Endothelial cell of umbilical vein (primary cell): Measurements from ENCODE around the gene CNNM4. TPM values are rescaled to one million over a fixed set of nuclear protein-coding genes. Genes with fewer than 3 reads are reported as not detected.

Experiments
- BruUV-seq: library from RNA; stranded (reverse); fragments of 400-500 nt; replicated peaks from 2 replicates; lab custom pipeline; 2021; lab: Mats Ljungman, UMichigan
- CTCF ChIA-PET: fragments of 300-600, 350-600 bp; sonication (Branson Sonifier 250); formaldehyde crosslinking; loops from one replicate; lab custom pipeline; 2021; ENCODE audit warnings: antibody characterized with exemption, inconsistent platforms; lab: Charles Lee
- POLR2A ChIA-PET: fragments of 300-600, 350-600 bp; sonication (Branson Sonifier 250); formaldehyde crosslinking; loops from one replicate; lab custom pipeline; 2021; ENCODE audit warnings: antibody characterized with exemption, inconsistent platforms; lab: Charles Lee
- DNase-seq: peaks from one replicate; pipeline ENCODE4 v3.0.0-alpha.2; 2011; ENCODE audit warnings: low read depth, low spot score
- FAIRE-seq: peaks from 2 replicates; lab custom pipeline; 2011; peaks lifted over from hg19 to GRCh38; lab: Jason Lieb, UNC
- H2AFZ ChIP-seq: 2 replicates; pipeline ENCODE4 v1.6.0; 2012; ENCODE audit warnings: low read depth, low read length, control low read depth, inconsistent platforms
- H3K27ac ChIP-seq: 2 replicates; pipeline ENCODE4 v1.5.1; 2011; ENCODE audit warnings: low read depth, mild to moderate bottlenecking, control low read depth, low read length, moderate library complexity; ENCODE audit not compliant: insufficient read depth
- H3K27me3 ChIP-seq, 2 experiments: 2 replicates each; pipeline versions ENCODE4 v1.6.0 to v1.6.1; 2011; ENCODE audit warnings: low read length in 2 of 2, mixed read lengths in 1 of 2; ENCODE audit not compliant: control insufficient read depth in 2 of 2, insufficient read depth in 2 of 2
- H3K36me3 ChIP-seq, 2 experiments: 2 replicates in 1 of 2; 3 replicates in 1 of 2; pipeline ENCODE4 v1.5.1; 2011; ENCODE audit warnings: low read length in 2 of 2, mild to moderate bottlenecking in 1 of 2, moderate library complexity in 1 of 2; ENCODE audit not compliant: control insufficient read depth in 2 of 2, insufficient read depth in 2 of 2; ENCODE audit errors: extremely low read depth in 1 of 2
- H3K4me1 ChIP-seq: 3 replicates; pipeline ENCODE4 v1.5.1; 2011; ENCODE audit warnings: mild to moderate bottlenecking, low read length; ENCODE audit not compliant: control insufficient read depth, insufficient read depth; ENCODE audit errors: extremely low read depth
- H3K4me2 ChIP-seq: 2 replicates; pipeline ENCODE4 v1.6.1; 2011; ENCODE audit warnings: low read length, control low read depth, mixed read lengths; ENCODE audit not compliant: insufficient read depth
- H3K4me3 ChIP-seq, 3 experiments: fragments of 200-600 bp in 1 of 3; sonication (generic), shearing (Covaris generic) in 1 of 3; replicated peaks in 1 of 3; 2 replicates each; pipeline ENCODE4 v1.5.1; 2011 to 2016; ENCODE audit warnings: control low read depth in 3 of 3, low read length in 3 of 3, mild to moderate bottlenecking in 2 of 3, inconsistent platforms in 1 of 3, low read depth in 1 of 3, moderate library complexity in 1 of 3; ENCODE audit not compliant: insufficient read depth in 1 of 3
- H3K79me2 ChIP-seq: 2 replicates; pipeline ENCODE4 v1.6.0; 2012; ENCODE audit warnings: low read length, inconsistent platforms; ENCODE audit not compliant: control insufficient read depth, insufficient read depth
- H3K9ac ChIP-seq: replicated peaks from 2 replicates; pipeline ENCODE3; 2011; ENCODE audit warnings: low read length, control low read depth; ENCODE audit not compliant: insufficient read depth; ENCODE audit errors: extremely low read depth
- H3K9me1 ChIP-seq: replicated peaks from 3 replicates; pipeline ENCODE4 v1.6.0; 2011; ENCODE audit warnings: mild to moderate bottlenecking, low read length; ENCODE audit not compliant: control insufficient read depth, insufficient read depth; ENCODE audit errors: extremely low read depth
- H3K9me3 ChIP-seq: replicated peaks from 2 replicates; pipeline ENCODE4 v1.5.1; 2012; ENCODE audit warnings: low read length, inconsistent platforms; ENCODE audit not compliant: control insufficient read depth, insufficient read depth
- H4K20me1 ChIP-seq: replicated peaks from 2 replicates; pipeline ENCODE3; 2011; ENCODE audit warnings: mild to moderate bottlenecking, low read length; ENCODE audit not compliant: control insufficient read depth, insufficient read depth; ENCODE audit errors: extremely low read depth
- EZH2 ChIP-seq: IDR thresholded peaks from 2 replicates; pipeline ENCODE4 v1.6.1; 2012; ENCODE audit warnings: borderline replicate concordance, low read depth, mild to moderate bottlenecking, moderate library complexity, low read length, inconsistent platforms; ENCODE audit not compliant: severe bottlenecking
- FOS ChIP-seq: IDR thresholded peaks from 2 replicates; pipeline ENCODE4 v1.6.1; 2011; ENCODE audit warnings: mild to moderate bottlenecking, low read length, moderate library complexity, borderline replicate concordance; ENCODE audit not compliant: insufficient read depth
- MYC ChIP-seq: IDR thresholded peaks from one replicate; pipeline ENCODE4 v1.6.1; 2011; ENCODE audit warnings: mild to moderate bottlenecking, low read depth, low read length
- dilution Hi-C: fragments of 300-500 bp; cut with MboI; formaldehyde crosslinking; loops from one replicate; pipeline ENCODE4 v1.15.0; 2019; ENCODE audit warnings: low sequenced_read_pairs; ENCODE audit not compliant: extremely low pct_ligation_motif_present
- intact Hi-C: fragments of 100-400 bp; cut with micrococcal nuclease; formaldehyde crosslinking; loops from one replicate; pipeline ENCODE4 v1.10.0; 2022
- polyA plus RNA-seq, 4 experiments: library from polyadenylated mRNA; depleted of rRNA in 3 of 4; stranded (reverse) in 3 of 4; unstranded in 1 of 4; fragments of >200 nt; gene quantifications; 2 replicates each; pipeline versions ENCODE4 v1.2.1 to v1.2.3, GENCODE V29; 2011 to 2012; ENCODE audit warnings: missing spikeins in 1 of 4
- total RNA-seq: library from RNA; stranded (reverse); gene quantifications from 2 replicates; pipeline ENCODE4 v1.2.3, GENCODE V29; 2021
- TF ChIP-seq, protein P1 (sequence below): IDR thresholded peaks from 2 replicates; pipeline ENCODE4 v1.6.1; 2011; ENCODE audit not compliant: insufficient read depth, insufficient read length
- TF ChIP-seq, protein P2 (sequence below), 2 donors: IDR thresholded peaks; 1 replicate in 1 of 2; 2 replicates in 1 of 2; pipeline ENCODE4 v1.5.1; 2011; ENCODE audit warnings: low read length in 2 of 2, mild to moderate bottlenecking in 2 of 2, moderate library complexity in 2 of 2, control low read depth in 1 of 2, inconsistent platforms in 1 of 2, low read depth in 1 of 2; ENCODE audit not compliant: insufficient read depth in 1 of 2; ENCODE audit errors: extremely low read depth in 1 of 2

Gene CNNM4
- total and polyA plus RNA-seq, 2 donors (not counting 3 experiments of a cell fraction or from before 2014, with no cell fraction given), result 4.7 to 5.3 TPM

DNA sequence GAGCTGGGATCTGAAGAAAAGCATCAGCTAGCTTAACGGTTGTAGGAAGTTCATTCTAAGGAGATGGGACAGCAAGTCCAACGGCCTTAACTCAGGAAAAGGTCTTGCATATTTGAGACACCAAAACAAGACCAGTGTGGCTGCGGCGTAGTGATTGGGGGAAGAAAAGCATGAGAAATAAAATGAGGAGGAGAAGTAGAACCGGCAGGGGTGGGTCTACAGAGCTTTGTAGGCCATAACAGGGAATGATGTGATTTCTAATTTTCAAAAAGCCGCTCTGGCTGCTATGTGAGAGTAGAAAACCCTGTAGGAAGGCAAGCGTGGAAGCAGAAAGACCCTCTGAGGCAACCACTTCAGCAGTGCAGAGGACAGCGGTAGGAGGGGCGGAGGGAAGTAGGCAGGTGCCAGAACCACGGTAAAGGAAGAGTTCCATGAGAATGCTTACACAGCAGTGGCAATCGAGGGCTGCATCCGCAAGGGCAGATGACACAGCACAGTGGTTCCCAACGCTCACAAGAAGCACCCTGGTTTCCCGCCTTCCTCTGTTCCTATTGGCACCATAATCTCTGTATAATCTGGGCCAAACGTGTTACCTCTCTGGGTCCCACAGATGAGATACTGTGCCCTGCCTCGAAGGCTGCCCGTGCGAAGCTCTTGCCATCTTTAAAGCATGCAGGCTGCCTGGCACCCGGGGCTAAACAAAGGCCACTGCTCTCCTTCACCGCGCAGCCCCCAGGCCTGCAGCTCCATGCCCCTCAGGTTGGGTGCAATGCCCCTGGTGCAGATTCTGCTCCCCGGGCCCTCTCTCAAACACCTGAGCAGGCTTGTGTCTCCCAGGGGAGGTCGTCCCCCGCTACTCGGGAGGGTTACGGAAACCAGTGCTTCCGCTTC lies 96.3 kb downstream of the CNNM4 start:
- Histone ChIP-seq H3K9me3 (no peaks in the 10 kb centered on the region), H4K20me1 (no peaks in the 10 kb centered on the region), H3K4me1 (peaks cover 9% of the 10 kb centered on the region), H3K9me1 (no peaks in the 10 kb centered on the region), H3K36me3 (peaks cover 0 to 18% of the 10 kb centered on the region in 2 experiments), H3K4me2 (peak overlapping the region; percentile 65), H2AFZ (peak overlapping the region; percentile 84), H3K4me3 (peak overlapping the region; percentile 10 to 53 (median 51)), H3K9ac (peak overlapping the region; percentile 42), H3K79me2 (peaks cover 3% of the 10 kb centered on the region), H3K27me3 (no peaks in the 10 kb centered on the region), H3K27ac (peak overlapping the region; percentile 10)
- FAIRE-seq, result peak; percentile 33
- intact Hi-C loops (no loop called here), dilution Hi-C loops (no loop called here)
- ChIA-PET CTCF (interaction anchor here (0.6 to 4.3 kb wide), 25 partner anchors 10 to 255 kb away, joined by 3 to 81 read pairs (median 6); partner anchors contain the start of genes ANKRD36, CNNM3, CNNM4 and SEMA4C), POLR2A (interaction anchor here (1.0 to 1.9 kb wide), 4 partner anchors 12 to 255 kb away, joined by 3 to 6 read pairs (median 4); partner anchors contain the start of gene CNNM3)
- peak; percentile 25 for DNase-seq
- TF ChIP-seq FOS (no peak), MYC (no peak), EZH2 (no peak)
- TF ChIP-seq, protein P1, sequence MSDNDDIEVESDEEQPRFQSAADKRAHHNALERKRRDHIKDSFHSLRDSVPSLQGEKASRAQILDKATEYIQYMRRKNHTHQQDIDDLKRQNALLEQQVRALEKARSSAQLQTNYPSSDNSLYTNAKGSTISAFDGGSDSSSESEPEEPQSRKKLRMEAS, result no peak
- TF ChIP-seq, protein P2, sequence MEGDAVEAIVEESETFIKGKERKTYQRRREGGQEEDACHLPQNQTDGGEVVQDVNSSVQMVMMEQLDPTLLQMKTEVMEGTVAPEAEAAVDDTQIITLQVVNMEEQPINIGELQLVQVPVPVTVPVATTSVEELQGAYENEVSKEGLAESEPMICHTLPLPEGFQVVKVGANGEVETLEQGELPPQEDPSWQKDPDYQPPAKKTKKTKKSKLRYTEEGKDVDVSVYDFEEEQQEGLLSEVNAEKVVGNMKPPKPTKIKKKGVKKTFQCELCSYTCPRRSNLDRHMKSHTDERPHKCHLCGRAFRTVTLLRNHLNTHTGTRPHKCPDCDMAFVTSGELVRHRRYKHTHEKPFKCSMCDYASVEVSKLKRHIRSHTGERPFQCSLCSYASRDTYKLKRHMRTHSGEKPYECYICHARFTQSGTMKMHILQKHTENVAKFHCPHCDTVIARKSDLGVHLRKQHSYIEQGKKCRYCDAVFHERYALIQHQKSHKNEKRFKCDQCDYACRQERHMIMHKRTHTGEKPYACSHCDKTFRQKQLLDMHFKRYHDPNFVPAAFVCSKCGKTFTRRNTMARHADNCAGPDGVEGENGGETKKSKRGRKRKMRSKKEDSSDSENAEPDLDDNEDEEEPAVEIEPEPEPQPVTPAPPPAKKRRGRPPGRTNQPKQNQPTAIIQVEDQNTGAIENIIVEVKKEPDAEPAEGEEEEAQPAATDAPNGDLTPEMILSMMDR (IDR thresholded peaks at IDR 0.05; ENCODE audit: extremely low read depth in 1 of 2, insufficient read depth in 1 of 2, low read depth in 1 of 2, low read length in 2 of 2), result no peak
- BruUV-seq, result TSS peak; percentile 22
